ENCODE data around the gene HPSE2. TPM values are rescaled to one million over a fixed set of nuclear protein-coding genes. Genes with fewer than 3 reads are reported as not detected.

HPSE2 gene
- total RNA-seq, 1 experiment from 2014 or later = not detected

- Histone ChIP-seq H3K27me3 (replicated peaks; ENCODE audit: control insufficient read depth, insufficient read depth, low read length) (no peaks in the 10 kb centered on the region), H3K9me3 (no peaks in the 10 kb centered on the region), H3K4me3 (ENCODE audit: low read depth, low read length) (no peak overlapping the region), H3K4me1 (no peaks in the 10 kb centered on the region), H3K36me3 (ENCODE audit: control insufficient read depth, insufficient read depth, low read length) (no peaks in the 10 kb centered on the region)
- no peak for DNase-seq
- Mint-ChIP-seq H3K27ac (ENCODE audit: unreplicated experiment) (no peak overlapping the region), H3K36me3 (ENCODE audit: insufficient read depth, unreplicated experiment) (no peaks in the 10 kb centered on the region), H3K4me3 (ENCODE audit: unreplicated experiment) (no peak overlapping the region), H3K9me3 (ENCODE audit: unreplicated experiment) (no peaks in the 10 kb centered on the region), H3K4me1 (ENCODE audit: low read depth, unreplicated experiment) (no peaks in the 10 kb centered on the region), H3K27me3 (ENCODE audit: insufficient read depth, unreplicated experiment) (peaks cover 16% of the 10 kb centered on the region)
- intact Hi-C loops (cut with micrococcal nuclease; ENCODE audit: unreplicated experiment) = no loop called here
- no TSS peak for BruUV-seq (replicated peaks)
- no peak for TF ChIP-seq CTCF (IDR thresholded peaks at IDR 0.05; ENCODE audit: insufficient read depth in 1 of 2, low read depth in 1 of 2, low read length in 1 of 2, severe bottlenecking in 1 of 2, unreplicated experiment in 1 of 2)
- CTCF ChIA-PET = no interaction called here
- POLR2A ChIA-PET = no interaction called here
Measured at GRCh38 chr10:98582363-98582762, 653.3 kb downstream of the HPSE2 start.

GRCh38 chr10:98577578-98577977, 658.1 kb downstream of the HPSE2 start:
- Histone ChIP-seq H3K27me3 (replicated peaks; ENCODE audit: control insufficient read depth, insufficient read depth, low read length) (no peaks in the 10 kb centered on the region), H3K9me3 (no peaks in the 10 kb centered on the region), H3K36me3 (ENCODE audit: control insufficient read depth, insufficient read depth, low read length) (no peaks in the 10 kb centered on the region), H3K4me3 (ENCODE audit: low read depth, low read length) (no peak overlapping the region), H3K4me1 (no peaks in the 10 kb centered on the region)
- Mint-ChIP-seq H3K4me3 (ENCODE audit: unreplicated experiment) (no peak overlapping the region), H3K4me1 (ENCODE audit: low read depth, unreplicated experiment) (no peaks in the 10 kb centered on the region), H3K36me3 (ENCODE audit: insufficient read depth, unreplicated experiment) (no peaks in the 10 kb centered on the region), H3K9me3 (ENCODE audit: unreplicated experiment) (no peaks in the 10 kb centered on the region), H3K27me3 (ENCODE audit: insufficient read depth, unreplicated experiment) (peaks cover 20% of the 10 kb centered on the region), H3K27ac (ENCODE audit: unreplicated experiment) (no peak overlapping the region)
- CTCF ChIA-PET = interaction anchor here (1.3 kb wide), 1 partner anchor 110 kb away, joined by 5 read pairs; no protein-coding TSS in a partner anchor
- BruUV-seq (replicated peaks) = no TSS peak
- no peak for DNase-seq
- POLR2A ChIA-PET = no interaction called here
- intact Hi-C loops (cut with micrococcal nuclease; ENCODE audit: unreplicated experiment) = no loop called here
- TF ChIP-seq CTCF (IDR thresholded peaks at IDR 0.05; ENCODE audit: insufficient read depth in 1 of 2, low read depth in 1 of 2, low read length in 1 of 2, severe bottlenecking in 1 of 2, unreplicated experiment in 1 of 2) = no peak

GRCh38 chr10:98577168-98577567, 658.5 kb downstream of the HPSE2 start:
- no peaks in the 10 kb centered on the region for H3K4me1 Mint-ChIP-seq (ENCODE audit: low read depth, unreplicated experiment)
- no peaks in the 10 kb centered on the region for H3K27me3 ChIP-seq (replicated peaks; ENCODE audit: control insufficient read depth, insufficient read depth, low read length)
- H3K36me3 Mint-ChIP-seq (ENCODE audit: insufficient read depth, unreplicated experiment) = no peaks in the 10 kb centered on the region
- H3K4me1 ChIP-seq = no peaks in the 10 kb centered on the region
- intact Hi-C loops (cut with micrococcal nuclease; ENCODE audit: unreplicated experiment) = no loop called here
- DNase-seq = no peak
- no peak overlapping the region for H3K4me3 ChIP-seq (ENCODE audit: low read depth, low read length)
- CTCF ChIA-PET = interaction anchor here (1.3 kb wide), 1 partner anchor 110 kb away, joined by 5 read pairs; no protein-coding TSS in a partner anchor
- POLR2A ChIA-PET = no interaction called here
- no TSS peak for BruUV-seq (replicated peaks)
- no peak overlapping the region for H3K4me3 Mint-ChIP-seq (ENCODE audit: unreplicated experiment)
- H3K9me3 Mint-ChIP-seq (ENCODE audit: unreplicated experiment) = no peaks in the 10 kb centered on the region
- TF ChIP-seq CTCF (IDR thresholded peaks at IDR 0.05; ENCODE audit: insufficient read depth in 1 of 2, low read depth in 1 of 2, low read length in 1 of 2, severe bottlenecking in 1 of 2, unreplicated experiment in 1 of 2) = no peak
- H3K9me3 ChIP-seq = no peaks in the 10 kb centered on the region
- peaks cover 24% of the 10 kb centered on the region for H3K27me3 Mint-ChIP-seq (ENCODE audit: insufficient read depth, unreplicated experiment)
- no peaks in the 10 kb centered on the region for H3K36me3 ChIP-seq (ENCODE audit: control insufficient read depth, insufficient read depth, low read length)
- H3K27ac Mint-ChIP-seq (ENCODE audit: unreplicated experiment) = no peak overlapping the region

All from Caco-2 (cell line).